ENCODE data around the gene ABL2.

Gene ABL2

GRCh38 chr1:179089827-179090482, 139.5 kb downstream of the ABL2 start:
- no peak for DNase-seq

GRCh38 chr1:179087665-179088064, 141.8 kb downstream of the ABL2 start:
- no peak for DNase-seq

GRCh38 chr1:179083533-179083932, 145.9 kb downstream of the ABL2 start:
- DNase-seq, result no peak

GRCh38 chr1:179082999-179083335, 146.5 kb downstream of the ABL2 start:
- DNase-seq, result peak in 3 of 6 experiments; percentile 13 to 41 (median 23)

- DNase-seq, result peak in 5 of 6 experiments; percentile 6 to 57 (median 18)
Observed at GRCh38 chr1:179082333-179082998, 147.0 kb downstream of the ABL2 start.

GRCh38 chr1:179081687-179082332, 147.7 kb downstream of the ABL2 start, which contains the start of gene TOR3A:
TSS of gene TOR3A (plus strand) at chr1:179082070. CDS start at chr1:179082129, 59 bp downstream.
- DNase-seq, result peak; percentile 37 to 57 (median 56)

GRCh38 chr1:179080866-179081686, 148.4 kb downstream of the ABL2 start:
- DNase-seq, result peak; percentile 36 to 58 (median 44)

- DNase-seq, result peak; percentile 23 to 62 (median 33)
Observed at GRCh38 chr1:179079113-179079761, 150.2 kb downstream of the ABL2 start.

- no peak for DNase-seq
Observed at GRCh38 chr1:179077396-179077795, 152.1 kb downstream of the ABL2 start.

- DNase-seq, result no peak
Observed at GRCh38 chr1:179066471-179066870, 163.0 kb downstream of the ABL2 start.

- no peak for DNase-seq
Observed at GRCh38 chr1:179061360-179062282, 167.9 kb downstream of the ABL2 start.

- no peak for DNase-seq
Observed at GRCh38 chr1:179058487-179059483, 170.7 kb downstream of the ABL2 start.

- no peak for DNase-seq
Observed at GRCh38 chr1:179055937-179056336, 173.5 kb downstream of the ABL2 start.

GRCh38 chr1:179053486-179053885, 176.0 kb downstream of the ABL2 start:
- DNase-seq, result no peak

GRCh38 chr1:179052776-179053175, 176.7 kb downstream of the ABL2 start:
- DNase-seq, result no peak
